Measurements from ENCODE around the gene BARX2. TPM values are rescaled to one million over a fixed set of nuclear protein-coding genes. Genes with fewer than 3 reads are reported as not detected.

Gene BARX2
- total RNA-seq, 1 donor from 2014 or later: 62.1 TPM

GRCh38 chr11:129453293-129453721 lies 77.7 kb downstream of the BARX2 start:
- no peak for DNase-seq (ENCODE audit: extremely low spot score, unreplicated experiment)
- peaks cover 23% of the 10 kb centered on the region for H3K36me3 Mint-ChIP-seq
- H3K4me1 Mint-ChIP-seq (ENCODE audit: unreplicated experiment): peaks cover 29% of the 10 kb centered on the region
- TF ChIP-seq CTCF (conservative IDR thresholded peaks at IDR 0.05): no peak
- peak overlapping the region; percentile 68 for H3K4me3 Mint-ChIP-seq
- peaks cover 3% of the 10 kb centered on the region for H3K27me3 Mint-ChIP-seq
- peaks cover 4% of the 10 kb centered on the region for H3K9me3 Mint-ChIP-seq
- H3K27ac Mint-ChIP-seq: peak overlapping the region; percentile 91

- H3K27me3 Mint-ChIP-seq: peaks cover 3% of the 10 kb centered on the region
- H3K4me3 Mint-ChIP-seq: peak overlapping the region; percentile 32
- peaks cover 4% of the 10 kb centered on the region for H3K9me3 Mint-ChIP-seq
- peaks cover 16% of the 10 kb centered on the region for H3K36me3 Mint-ChIP-seq
- H3K4me1 Mint-ChIP-seq (ENCODE audit: unreplicated experiment): peaks cover 43% of the 10 kb centered on the region
- DNase-seq (ENCODE audit: extremely low spot score, unreplicated experiment): no peak
- TF ChIP-seq CTCF (conservative IDR thresholded peaks at IDR 0.05): no peak
- H3K27ac Mint-ChIP-seq: peak overlapping the region; percentile 87
Measured at GRCh38 chr11:129455101-129455500, 79.5 kb downstream of the BARX2 start.

- Mint-ChIP-seq H3K36me3 (peaks cover 11% of the 10 kb centered on the region), H3K9me3 (peaks cover 4% of the 10 kb centered on the region), H3K27ac (peak overlapping the region; percentile 87), H3K27me3 (peaks cover 3% of the 10 kb centered on the region), H3K4me3 (peak overlapping the region; percentile 32), H3K4me1 (ENCODE audit: unreplicated experiment) (peaks cover 48% of the 10 kb centered on the region)
- no peak for TF ChIP-seq CTCF (conservative IDR thresholded peaks at IDR 0.05)
- no peak for DNase-seq (ENCODE audit: extremely low spot score, unreplicated experiment)
Measured at GRCh38 chr11:129455756-129456655, 80.4 kb downstream of the BARX2 start.

- H3K4me3 Mint-ChIP-seq: peak overlapping the region; percentile 74
- peak overlapping the region; percentile 94 for H3K27ac Mint-ChIP-seq
Measured at GRCh38 chr11:129457321-129457720, 81.7 kb downstream of the BARX2 start.

GRCh38 chr11:129458278-129458677 lies 82.6 kb downstream of the BARX2 start:
- H3K36me3 Mint-ChIP-seq: peaks cover 8% of the 10 kb centered on the region
- peak overlapping the region; percentile 94 for H3K27ac Mint-ChIP-seq
- peaks cover under 1% of the 10 kb centered on the region for H3K27me3 Mint-ChIP-seq
- no peak for TF ChIP-seq CTCF (conservative IDR thresholded peaks at IDR 0.05)
- H3K4me1 Mint-ChIP-seq (ENCODE audit: unreplicated experiment): peaks cover 44% of the 10 kb centered on the region
- H3K4me3 Mint-ChIP-seq: no peak overlapping the region
- no peak for DNase-seq (ENCODE audit: extremely low spot score, unreplicated experiment)
- peaks cover 4% of the 10 kb centered on the region for H3K9me3 Mint-ChIP-seq

More at GRCh38 chr11:129457321-129457720, 81.7 kb downstream of the BARX2 start:
- no peak for DNase-seq (ENCODE audit: extremely low spot score, unreplicated experiment)
- no peak for TF ChIP-seq CTCF (conservative IDR thresholded peaks at IDR 0.05)
- H3K27me3 Mint-ChIP-seq: peaks cover 3% of the 10 kb centered on the region
- H3K9me3 Mint-ChIP-seq: peaks cover 4% of the 10 kb centered on the region
- peaks cover 48% of the 10 kb centered on the region for H3K4me1 Mint-ChIP-seq (ENCODE audit: unreplicated experiment)
- H3K36me3 Mint-ChIP-seq: peaks cover 9% of the 10 kb centered on the region
